Endothelial cell (in vitro differentiated cells): ENCODE data around the gene CARD11. TPM values are rescaled to one million over a fixed set of nuclear protein-coding genes. Genes with fewer than 3 reads are reported as not detected.
A peak's percentile ranks its signal among the peaks of the same experiment; 100 is the strongest.

ENCODE experiments used
- DNase-seq: peaks from one replicate; pipeline ENCODE4 v3.0.0; 2021; ENCODE audit warnings: low spot score
- H3K27ac Mint-ChIP-seq: one replicate; pipeline ENCODE4 v1.8.0; 2021; ENCODE audit warnings: mixed read lengths, inconsistent platforms; ENCODE audit not compliant: unreplicated experiment
- H3K27me3 Mint-ChIP-seq: one replicate; pipeline ENCODE4 v1.8.0; 2021; ENCODE audit warnings: mild to moderate bottlenecking, moderate library complexity, mixed read lengths, inconsistent platforms; ENCODE audit not compliant: unreplicated experiment
- H3K36me3 Mint-ChIP-seq: one replicate; pipeline ENCODE4 v1.8.0; 2021; ENCODE audit warnings: mild to moderate bottlenecking, low read depth, mixed read lengths, inconsistent platforms; ENCODE audit not compliant: unreplicated experiment
- H3K4me1 Mint-ChIP-seq: one replicate; pipeline ENCODE4 v1.8.0; 2021; ENCODE audit warnings: mild to moderate bottlenecking, mixed read lengths, inconsistent platforms; ENCODE audit not compliant: unreplicated experiment
- H3K4me3 Mint-ChIP-seq: one replicate; pipeline ENCODE4 v1.8.0; 2021; ENCODE audit warnings: mild to moderate bottlenecking, mixed read lengths, inconsistent platforms; ENCODE audit not compliant: unreplicated experiment
- H3K9me3 Mint-ChIP-seq: one replicate; pipeline ENCODE4 v1.8.0; 2021; ENCODE audit warnings: mixed read lengths, inconsistent platforms; ENCODE audit not compliant: unreplicated experiment
- CTCF ChIP-seq: fragments of 200-600 bp; sonication (generic); IDR thresholded peaks from one replicate; pipeline ENCODE4 v1.5.0; 2021; ENCODE audit warnings: antibody characterized with exemption; ENCODE audit not compliant: unreplicated experiment
- long read RNA-seq: library from polyadenylated mRNA; unstranded; transcript quantifications from one replicate; pipeline ENCODE4 v2.0.0, GENCODE V29; 2020; ENCODE audit not compliant: unreplicated experiment
- total RNA-seq: library from RNA; stranded (reverse); fragmentation: NEBNext Ultra II Directional; extraction: Animal tissue kit (Norgen Biotek cat#: 25700); gene quantifications from one replicate; pipeline ENCODE4 v1.2.1, GENCODE V29; 2021; ENCODE audit not compliant: unreplicated experiment

The CARD11 gene
- total RNA-seq, result 3.9 TPM
- long read RNA-seq, result 0 reads

- H3K4me3 Mint-ChIP-seq, result peak within 1 kb of the TSS; percentile 67
- no peaks in the 10 kb centered on the region for H3K36me3 Mint-ChIP-seq
- H3K4me1 Mint-ChIP-seq, result no peaks in the 10 kb centered on the region
- no peak within 1 kb of the TSS for H3K27ac Mint-ChIP-seq
- H3K9me3 Mint-ChIP-seq, result no peaks in the 10 kb centered on the region
- no peaks in the 10 kb centered on the region for H3K27me3 Mint-ChIP-seq
- DNase-seq, result no peak
- no peak for TF ChIP-seq CTCF
Observed at GRCh38 chr7:3043544-3044371, at the start of gene CARD11. TSS of gene CARD11 (minus strand) at chr7:3043867. CDS start at chr7:2958506, 85,361 bp downstream.

- Mint-ChIP-seq H3K4me1 (no peaks in the 10 kb centered on the region), H3K4me3 (no peak overlapping the region), H3K36me3 (no peaks in the 10 kb centered on the region), H3K9me3 (peaks cover 4% of the 10 kb centered on the region), H3K27me3 (no peaks in the 10 kb centered on the region), H3K27ac (no peak overlapping the region)
- no peak for TF ChIP-seq CTCF
- DNase-seq, result no peak
Observed at GRCh38 chr7:3092468-3092867, 48.8 kb upstream of the CARD11 start.

GRCh38 chr7:3091631-3092030, 48.0 kb upstream of the CARD11 start:
- Mint-ChIP-seq H3K27me3 (peaks cover 2% of the 10 kb centered on the region), H3K9me3 (no peaks in the 10 kb centered on the region), H3K36me3 (no peaks in the 10 kb centered on the region), H3K27ac (no peak overlapping the region), H3K4me3 (no peak overlapping the region), H3K4me1 (no peaks in the 10 kb centered on the region)
- no peak for DNase-seq
- no peak for TF ChIP-seq CTCF

- no peaks in the 10 kb centered on the region for H3K36me3 Mint-ChIP-seq
- H3K4me3 Mint-ChIP-seq, result no peak overlapping the region
- H3K27ac Mint-ChIP-seq, result no peak overlapping the region
- no peaks in the 10 kb centered on the region for H3K4me1 Mint-ChIP-seq
- no peaks in the 10 kb centered on the region for H3K9me3 Mint-ChIP-seq
- H3K27me3 Mint-ChIP-seq, result peaks cover 2% of the 10 kb centered on the region
- peak; percentile 82 for TF ChIP-seq CTCF
- DNase-seq, result peak; percentile 53
Observed at GRCh38 chr7:3089493-3089892, 45.8 kb upstream of the CARD11 start.

- Mint-ChIP-seq H3K4me1 (no peaks in the 10 kb centered on the region), H3K9me3 (no peaks in the 10 kb centered on the region), H3K27ac (no peak overlapping the region), H3K36me3 (no peaks in the 10 kb centered on the region), H3K4me3 (no peak overlapping the region), H3K27me3 (peaks cover 2% of the 10 kb centered on the region)
- TF ChIP-seq CTCF, result no peak
- no peak for DNase-seq
Observed at GRCh38 chr7:3087243-3087755, 43.6 kb upstream of the CARD11 start.
